Measurements from ENCODE around the gene UCK2. TPM values are rescaled to one million over a fixed set of nuclear protein-coding genes. Genes with fewer than 3 reads are reported as not detected.

Gene UCK2
- total RNA-seq, 2 experiments from 2014 or later = 15.0 to 15.3 TPM

Other genes with a start within 250 kb of the UCK2 start
- 10 to 100 TPM; 61.1 to 62.3 TPM for gene MGST3, start 196.4 kb upstream of the UCK2 start, total RNA-seq
- 10 to 100 TPM; 37.7 to 43.8 TPM for gene ALDH9A1, start 129.1 kb upstream of the UCK2 start, total RNA-seq
- gene TMCO1, start 58.7 kb upstream of the UCK2 start, total RNA-seq = 10 to 100 TPM; 73.7 to 79.2 TPM

All from activated naive CD8-positive, alpha-beta T cell treated with anti-CD3 and anti-CD28 coated beads, Interleukin-2, amount 10 ng/mL, durations not matched to agents 7 days and 5 days (primary cell).